Skeletal muscle cell (primary cell): ENCODE data around the gene KCNT1.

Experiments used
- DNase-seq: peaks from one replicate; pipeline ENCODE4 v3.0.0-alpha.2; 2010; ENCODE audit warnings: low read depth
- H3K4me3 ChIP-seq: 2 replicates; pipeline ENCODE4 v1.5.1; 2011; ENCODE audit warnings: low read depth, mild to moderate bottlenecking, control low read depth, low read length, moderate library complexity

Gene KCNT1

DNA sequence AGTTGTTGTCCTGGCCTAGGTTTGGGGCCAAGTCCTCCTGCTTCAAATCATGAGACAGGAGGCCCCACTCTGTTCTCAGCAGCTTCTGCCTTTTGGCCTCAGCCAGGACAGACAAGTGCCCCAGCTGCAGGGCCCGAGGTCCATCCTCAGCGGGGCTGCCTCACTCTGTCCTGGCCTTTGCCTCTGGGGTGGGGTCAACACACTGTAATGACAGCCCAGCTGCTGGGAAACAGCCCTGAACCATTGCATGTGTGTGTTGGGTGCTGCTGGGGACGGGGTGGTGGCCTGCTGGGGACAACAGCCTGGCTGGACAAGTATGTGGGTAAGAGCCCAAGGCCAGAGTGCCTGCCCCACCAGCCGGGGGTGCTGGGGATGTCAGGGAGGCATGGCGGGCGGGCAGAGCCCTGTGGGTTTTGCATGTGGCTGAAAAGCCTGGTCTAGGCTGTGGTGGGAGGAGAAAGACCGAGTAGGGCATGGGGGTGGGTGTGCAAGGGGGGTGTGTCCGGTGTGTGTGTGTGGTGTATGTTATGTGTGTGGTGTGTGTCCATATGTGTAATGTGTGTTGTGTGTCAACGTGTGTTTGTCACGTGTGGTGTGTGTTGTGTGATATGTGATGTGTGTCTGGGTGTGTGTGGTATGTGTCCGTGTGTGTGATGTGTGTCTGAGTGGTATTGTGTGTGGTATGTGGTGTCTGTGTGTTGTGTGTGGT lies 71.7 kb downstream of the KCNT1 start:
- no peak for DNase-seq
- H3K4me3 ChIP-seq: no peak overlapping the region

DNA sequence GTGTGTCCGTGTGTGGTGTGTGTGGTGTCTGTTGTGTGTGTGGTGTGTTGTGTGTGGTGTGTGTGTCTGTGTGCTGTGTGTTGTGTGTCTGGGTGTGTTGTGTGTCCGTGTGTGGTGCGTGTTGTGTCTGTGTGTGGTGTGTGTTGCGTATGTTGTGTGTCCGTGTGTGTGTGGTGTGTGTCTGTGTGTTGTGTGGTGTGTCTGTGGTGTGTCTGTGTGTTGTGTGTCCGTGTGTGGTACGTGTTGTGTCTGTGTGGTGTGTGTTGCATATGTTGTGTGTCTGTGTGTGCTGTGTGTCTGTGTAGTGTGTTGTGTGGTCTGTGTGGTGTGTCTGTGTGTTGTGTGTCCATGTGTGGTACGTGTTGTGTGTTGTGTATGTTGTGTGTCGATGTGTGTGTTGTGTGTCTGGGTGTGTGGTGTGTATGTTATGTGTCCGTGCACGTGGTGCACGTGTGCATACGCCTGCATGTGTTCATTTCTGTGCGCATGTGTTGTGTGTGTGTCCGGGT lies 72.3 kb downstream of the KCNT1 start:
- no peak for DNase-seq
- no peak overlapping the region for H3K4me3 ChIP-seq

DNA sequence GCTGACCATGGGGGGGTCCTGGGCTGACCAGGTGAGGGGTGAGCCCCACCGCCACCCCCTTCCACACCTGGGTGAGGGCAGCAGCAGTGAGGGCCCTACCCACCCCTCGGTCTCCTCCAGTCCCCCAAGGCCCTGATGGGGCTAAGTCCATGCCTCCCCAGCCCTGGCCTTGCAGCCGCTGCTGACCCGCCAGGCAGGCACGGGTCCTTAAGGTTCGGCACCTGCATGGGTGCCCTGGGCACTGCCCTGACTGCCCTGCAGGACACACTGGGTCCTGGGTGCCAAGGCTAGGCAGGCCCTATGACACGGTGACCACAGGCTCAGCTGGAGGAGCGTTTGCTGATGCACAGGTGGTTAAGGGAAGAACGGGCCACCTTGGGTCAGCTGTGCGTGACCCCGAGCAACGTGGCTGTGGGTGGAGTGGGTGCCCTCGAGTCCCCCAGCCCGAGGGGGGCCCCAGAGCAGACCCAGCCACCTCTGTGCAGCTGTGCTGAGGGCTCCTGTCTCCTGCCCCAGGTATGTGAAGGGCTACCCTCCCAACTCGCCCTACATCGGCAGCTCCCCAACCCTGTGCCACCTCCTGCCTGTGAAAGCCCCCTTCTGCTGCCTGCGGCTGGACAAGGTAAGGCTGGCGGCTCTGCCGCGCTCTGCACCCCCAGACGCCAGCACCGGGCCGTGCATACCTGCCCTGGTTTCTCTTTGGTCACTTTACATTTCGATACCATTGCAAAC lies 73.0 kb downstream of the KCNT1 start:
- no peak for DNase-seq
- no peak overlapping the region for H3K4me3 ChIP-seq

DNA sequence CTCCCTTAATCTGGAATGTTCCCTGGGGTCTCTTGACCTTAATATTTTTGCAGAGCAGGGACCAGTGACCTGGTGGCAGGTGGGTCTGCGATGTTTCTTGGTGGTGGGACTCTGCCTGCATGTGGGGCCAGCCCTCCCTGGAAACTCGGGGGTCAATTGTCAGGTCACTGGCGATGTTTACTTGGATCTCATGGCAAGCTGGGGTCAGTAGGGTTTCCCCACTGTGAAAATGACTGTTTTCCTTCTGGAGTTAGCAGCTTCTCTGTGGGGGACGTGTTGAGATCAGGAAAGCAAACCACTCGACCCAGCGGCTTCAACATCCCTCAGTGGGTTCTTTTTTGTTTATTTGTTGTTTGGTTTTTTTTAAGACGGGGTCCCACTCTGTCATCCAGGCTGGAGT lies 73.9 kb downstream of the KCNT1 start:
- no peak overlapping the region for H3K4me3 ChIP-seq
- DNase-seq: no peak

GRCh38 chr9:135776893-135777622 lies 75.1 kb downstream of the KCNT1 start:
- DNase-seq: no peak
- no peak overlapping the region for H3K4me3 ChIP-seq

GRCh38 chr9:135777623-135778177 lies 75.7 kb downstream of the KCNT1 start:
- no peak overlapping the region for H3K4me3 ChIP-seq
- DNase-seq: no peak

DNA sequence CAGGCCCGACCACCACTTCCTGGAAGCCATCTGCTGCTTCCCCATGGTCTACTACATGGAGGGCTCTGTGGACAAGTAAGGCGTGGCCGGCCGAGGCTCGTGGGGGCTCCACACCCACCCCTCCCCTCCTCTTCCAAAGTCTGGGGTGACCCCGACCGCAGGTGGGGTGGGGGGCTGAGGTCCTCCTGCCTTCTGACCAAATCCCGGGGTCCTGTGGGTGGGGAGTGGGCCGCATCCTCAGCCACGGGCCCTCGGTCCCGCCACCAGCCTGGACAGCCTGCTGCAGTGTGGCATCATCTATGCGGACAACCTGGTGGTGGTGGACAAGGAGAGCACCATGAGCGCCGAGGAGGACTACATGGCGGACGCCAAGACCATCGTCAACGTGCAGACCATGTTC lies 76.4 kb downstream of the KCNT1 start:
- DNase-seq: no peak
- H3K4me3 ChIP-seq: no peak overlapping the region

DNA sequence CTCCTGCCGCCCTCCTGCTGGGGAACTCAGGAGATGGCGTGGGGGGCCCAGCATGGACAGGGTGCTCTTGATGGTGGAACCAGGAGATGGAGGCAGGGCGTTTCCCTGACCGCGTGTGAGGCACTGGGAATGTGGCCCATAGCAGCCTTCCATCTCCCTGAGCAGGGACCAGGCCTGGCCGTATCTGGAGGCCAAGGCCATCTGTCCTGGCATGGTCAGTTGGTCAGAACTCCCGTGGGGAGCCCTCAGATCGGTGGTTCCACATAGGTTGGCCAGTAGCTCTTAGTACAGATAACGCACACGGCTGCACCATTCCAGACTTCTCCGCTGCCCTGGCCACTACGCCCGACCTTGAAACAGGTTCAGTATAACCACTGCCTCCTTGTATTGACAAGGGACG lies 77.6 kb downstream of the KCNT1 start:
- no peak for DNase-seq
- H3K4me3 ChIP-seq: no peak overlapping the region

DNA sequence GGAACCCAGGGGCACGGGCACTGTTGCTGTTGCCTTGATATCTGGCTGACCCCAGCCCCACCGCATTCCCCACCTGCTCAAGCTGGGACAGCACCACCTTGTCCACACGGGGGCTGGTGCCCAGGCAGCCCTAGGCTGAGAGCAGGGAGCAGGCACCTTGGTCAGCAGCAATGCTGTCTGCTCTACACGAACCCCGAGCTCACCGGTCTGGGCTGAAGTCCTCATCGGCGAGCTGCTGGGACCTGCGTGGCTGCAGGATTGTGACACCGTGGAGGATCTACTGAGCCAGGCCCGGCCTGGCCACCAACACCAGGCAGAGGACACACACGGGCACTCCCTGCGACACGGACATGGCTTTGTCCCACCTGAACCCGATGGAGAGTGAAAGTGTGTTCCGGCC lies 78.1 kb downstream of the KCNT1 start:
- no peak overlapping the region for H3K4me3 ChIP-seq
- no peak for DNase-seq

GRCh38 chr9:135780626-135781025 lies 78.6 kb downstream of the KCNT1 start:
- DNase-seq: no peak
- no peak overlapping the region for H3K4me3 ChIP-seq

GRCh38 chr9:135782946-135783345 lies 81.0 kb downstream of the KCNT1 start:
- no peak for DNase-seq
- no peak overlapping the region for H3K4me3 ChIP-seq

DNA sequence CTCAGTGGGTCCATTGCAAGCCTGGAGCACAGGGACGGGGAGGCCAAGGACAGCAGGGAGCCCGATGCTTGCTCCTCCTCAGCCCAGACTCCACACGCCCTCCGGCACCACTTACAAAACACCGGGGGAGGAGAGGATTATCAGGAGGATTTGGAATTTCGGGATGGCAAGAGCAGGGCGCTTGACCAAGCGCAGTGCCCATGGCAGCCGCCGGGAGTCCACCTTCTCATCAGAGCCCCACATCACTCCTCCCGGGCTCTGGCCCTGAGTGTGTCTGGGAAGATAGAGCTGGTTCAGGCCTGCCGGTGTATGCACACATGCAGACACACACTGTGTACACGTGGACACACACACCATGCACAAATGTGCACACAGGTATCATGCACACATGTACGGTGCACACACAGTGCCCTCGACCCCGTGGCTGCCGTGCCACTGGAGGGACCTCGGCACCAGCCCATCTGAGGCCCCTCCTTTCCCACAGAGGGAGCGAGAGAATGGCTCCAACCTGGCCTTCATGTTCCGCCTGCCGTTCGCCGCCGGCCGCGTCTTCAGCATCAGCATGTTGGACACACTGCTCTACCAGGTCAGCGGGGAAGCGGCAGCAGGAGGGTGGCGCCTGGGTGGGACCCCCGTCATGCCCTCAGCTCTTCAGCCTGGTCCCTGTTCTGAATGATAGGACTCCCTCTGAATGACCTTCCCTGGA lies 81.7 kb downstream of the KCNT1 start:
- no peak for DNase-seq
- H3K4me3 ChIP-seq: no peak overlapping the region

DNA sequence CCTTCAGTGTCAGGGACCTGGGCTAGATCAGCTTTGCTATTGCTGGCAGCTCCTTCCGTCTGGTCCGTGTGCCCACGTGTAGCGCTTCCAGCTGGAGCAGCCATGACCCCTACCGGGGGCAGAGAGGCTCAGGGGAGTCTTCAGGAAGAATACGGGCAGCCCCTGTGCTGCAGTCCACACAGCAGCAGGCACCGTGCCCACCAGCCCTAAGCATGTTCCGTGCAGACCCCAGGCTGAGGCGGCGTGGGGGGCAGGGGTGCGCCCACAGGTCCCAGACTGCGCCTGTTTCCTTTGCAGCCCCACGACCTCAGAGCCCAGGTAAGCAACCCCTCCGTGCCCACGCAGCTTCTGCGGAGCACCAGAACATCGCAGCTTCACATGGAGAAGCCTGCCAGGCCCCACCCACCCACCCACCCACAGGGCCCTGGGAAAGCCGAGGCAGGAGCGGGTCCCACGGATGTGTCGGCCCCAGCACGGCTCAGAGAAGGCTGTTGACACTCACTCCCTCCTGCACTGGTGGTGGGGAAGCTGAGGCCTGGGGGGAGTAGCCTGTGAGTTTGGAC lies 83.1 kb downstream of the KCNT1 start:
- no peak overlapping the region for H3K4me3 ChIP-seq
- no peak for DNase-seq

GRCh38 chr9:135786146-135786690 lies 84.2 kb downstream of the KCNT1 start:
- no peak overlapping the region for H3K4me3 ChIP-seq

GRCh38 chr9:135787317-135787716 lies 85.3 kb downstream of the KCNT1 start:
- no peak for DNase-seq
- H3K4me3 ChIP-seq: no peak overlapping the region

More at GRCh38 chr9:135786146-135786690, 84.2 kb downstream of the KCNT1 start:
- DNase-seq: no peak

GRCh38 chr9:135787776-135788575 lies 86.0 kb downstream of the KCNT1 start:
- no peak for DNase-seq

DNA sequence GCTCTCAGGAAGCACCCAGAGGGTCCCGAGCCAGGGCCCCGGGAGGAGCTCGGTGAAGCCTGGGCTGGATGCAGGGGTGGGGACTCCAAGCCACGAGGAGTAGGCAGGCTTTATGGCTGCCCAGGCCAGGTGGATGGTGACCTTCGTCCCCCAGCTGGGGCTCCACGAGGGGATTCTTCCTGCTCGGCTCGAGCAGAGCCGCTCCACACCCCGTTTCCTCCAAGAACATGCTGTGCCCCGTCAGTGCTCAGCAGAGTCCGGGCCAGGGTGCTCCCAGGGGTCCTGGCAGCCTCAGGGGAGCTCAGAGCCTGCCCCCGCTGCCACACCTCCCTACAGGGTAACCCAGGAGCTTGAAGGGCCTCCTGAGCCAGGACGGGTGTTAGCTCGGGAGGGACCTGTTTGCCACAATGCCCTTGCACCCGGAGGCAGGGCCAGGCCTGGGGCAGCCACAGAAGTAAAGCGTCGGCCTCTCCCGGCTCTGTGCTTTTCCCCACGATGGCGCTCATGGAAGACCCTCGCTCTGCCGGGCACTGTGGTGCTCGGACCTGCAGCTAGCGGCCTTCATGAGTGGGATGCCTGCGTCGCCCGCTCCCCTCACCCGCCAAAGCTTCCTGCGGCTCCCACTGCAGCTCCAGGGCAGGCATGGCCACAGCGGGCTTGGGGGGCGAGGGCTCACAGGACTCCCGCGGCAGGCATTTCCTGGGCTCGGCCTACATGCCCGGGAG lies 86.8 kb downstream of the KCNT1 start:
- H3K4me3 ChIP-seq: no peak overlapping the region
- DNase-seq: no peak

More at GRCh38 chr9:135787776-135788575, 86.0 kb downstream of the KCNT1 start:
- H3K4me3 ChIP-seq: no peak overlapping the region
